HUES64 (cell line): ENCODE results near the gene PPAN.

Source experiments
- H3K27ac ChIP-seq: 2 replicates; pipeline ENCODE4 v1.7.0; 2013; ENCODE audit warnings: low read depth, low read length, inconsistent platforms
- H3K27me3 ChIP-seq: 2 replicates; pipeline ENCODE4 v1.6.1; 2013; ENCODE audit warnings: mild to moderate bottlenecking, low read length; ENCODE audit not compliant: insufficient read depth
- H3K36me3 ChIP-seq: 2 replicates; pipeline ENCODE4 v1.6.1; 2013; ENCODE audit warnings: mild to moderate bottlenecking, low read length; ENCODE audit not compliant: insufficient read depth
- H3K4me1 ChIP-seq: 2 replicates; pipeline ENCODE4 v1.6.1; 2013; ENCODE audit warnings: mild to moderate bottlenecking, low read length, moderate library complexity; ENCODE audit not compliant: insufficient read depth
- H3K4me3 ChIP-seq: 2 replicates; pipeline ENCODE4 v1.5.1; 2013; ENCODE audit warnings: mild to moderate bottlenecking, low read length, moderate library complexity
- H3K9ac ChIP-seq: 2 replicates; pipeline ENCODE4 v1.6.1; 2013; ENCODE audit warnings: mild to moderate bottlenecking, low read depth, low read length
- H3K9me3 ChIP-seq: 2 replicates; pipeline ENCODE4 v1.6.1; 2013; ENCODE audit warnings: low read depth, low read length; ENCODE audit not compliant: insufficient read depth
- WGBS: fragments of 150-250, 120-280 bp; methylation state at CpG from one replicate; pipeline ENCODE4 v1.1.7; 2013; ENCODE audit warnings: missing lambda C conversion rate; 5-methylcytosine and 5-hydroxymethylcytosine counted together

The PPAN gene

GRCh38 chr19:10107817-10108367 lies 1.7 kb downstream of the PPAN start:
- no peak overlapping the region for H3K27ac ChIP-seq
- 96% methylated on average over 14 of the region's 14 CpGs for WGBS
- H3K4me1 ChIP-seq = peaks cover 5% of the 10 kb centered on the region
- no peak overlapping the region for H3K4me3 ChIP-seq
- no peaks in the 10 kb centered on the region for H3K27me3 ChIP-seq
- no peak overlapping the region for H3K9ac ChIP-seq
- H3K9me3 ChIP-seq = no peaks in the 10 kb centered on the region
- peaks cover 46% of the 10 kb centered on the region for H3K36me3 ChIP-seq

GRCh38 chr19:10109528-10109927 lies 3.4 kb downstream of the PPAN start:
- peaks cover 47% of the 10 kb centered on the region for H3K36me3 ChIP-seq
- H3K9ac ChIP-seq = no peak overlapping the region
- 96% methylated on average over 14 of the region's 14 CpGs for WGBS
- no peaks in the 10 kb centered on the region for H3K9me3 ChIP-seq
- no peak overlapping the region for H3K4me3 ChIP-seq
- H3K27ac ChIP-seq = no peak overlapping the region
- H3K27me3 ChIP-seq = no peaks in the 10 kb centered on the region
- peaks cover 5% of the 10 kb centered on the region for H3K4me1 ChIP-seq

DNA sequence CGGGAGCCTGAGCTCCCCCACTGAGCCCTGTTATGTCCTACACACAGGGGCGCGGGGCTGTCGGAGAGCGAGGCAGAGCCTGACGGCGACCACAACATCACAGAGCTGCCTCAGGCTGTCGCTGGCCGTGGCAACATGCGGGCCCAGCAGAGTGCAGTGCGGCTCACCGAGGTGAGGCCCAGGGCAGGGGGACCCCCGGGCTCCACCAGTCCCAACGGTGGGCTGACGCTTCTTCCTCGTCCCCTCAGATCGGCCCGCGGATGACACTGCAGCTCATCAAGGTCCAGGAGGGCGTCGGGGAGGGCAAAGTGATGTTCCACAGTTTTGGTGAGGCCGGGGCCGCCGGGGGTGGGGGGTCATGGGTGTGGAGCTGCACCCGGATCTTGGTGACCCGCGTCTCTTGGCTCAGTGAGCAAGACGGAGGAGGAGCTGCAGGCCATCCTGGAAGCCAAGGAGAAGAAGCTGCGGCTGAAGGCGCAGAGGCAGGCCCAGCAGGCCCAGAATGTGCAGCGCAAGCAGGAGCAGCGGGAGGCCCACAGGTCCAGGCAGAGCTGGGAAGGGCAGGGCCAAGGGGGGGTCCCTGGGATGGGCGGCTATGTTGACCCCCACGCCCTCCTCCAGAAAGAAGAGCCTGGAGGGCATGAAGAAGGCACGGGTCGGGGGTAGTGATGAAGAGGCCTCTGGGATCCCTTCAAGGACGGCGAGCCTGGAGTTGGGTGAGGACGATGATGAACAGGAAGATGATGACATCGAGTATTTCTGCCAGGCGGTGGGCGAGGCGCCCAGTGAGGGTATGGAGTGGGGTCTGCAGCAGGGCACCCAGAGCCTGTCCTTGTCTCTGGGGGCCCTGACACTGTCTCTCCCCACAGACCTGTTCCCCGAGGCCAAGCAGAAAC lies 4.2 kb downstream of the PPAN start:
- no peak overlapping the region for H3K4me3 ChIP-seq
- H3K36me3 ChIP-seq = peaks cover 52% of the 10 kb centered on the region
- 97% methylated on average over 44 of the region's 44 CpGs for WGBS
- no peaks in the 10 kb centered on the region for H3K27me3 ChIP-seq
- no peak overlapping the region for H3K27ac ChIP-seq
- H3K4me1 ChIP-seq = peaks cover 5% of the 10 kb centered on the region
- no peaks in the 10 kb centered on the region for H3K9me3 ChIP-seq
- no peak overlapping the region for H3K9ac ChIP-seq

GRCh38 chr19:10110972-10111317 lies 4.8 kb downstream of the PPAN start:
- WGBS = 96% methylated on average over 19 of the region's 19 CpGs
- Histone ChIP-seq H3K36me3 (peaks cover 58% of the 10 kb centered on the region), H3K4me3 (no peak overlapping the region), H3K27me3 (no peaks in the 10 kb centered on the region), H3K9ac (no peak overlapping the region), H3K9me3 (no peaks in the 10 kb centered on the region), H3K4me1 (peaks cover 5% of the 10 kb centered on the region), H3K27ac (no peak overlapping the region)

GRCh38 chr19:10111405-10111811 lies 5.2 kb downstream of the PPAN start, which contains the start of gene P2RY11:
Gene P2RY11 (plus strand): TSS chr19:10111693. CDS start chr19:10111722, 29 bp downstream.
- Histone ChIP-seq H3K36me3 (peaks cover 63% of the 10 kb centered on the region), H3K4me3 (no peak within 1 kb of the TSS), H3K27ac (no peak within 1 kb of the TSS), H3K27me3 (no peaks in the 10 kb centered on the region), H3K4me1 (peaks cover 5% of the 10 kb centered on the region), H3K9me3 (no peaks in the 10 kb centered on the region), H3K9ac (no peak within 1 kb of the TSS)
- 93% methylated on average over 8 of the region's 8 CpGs for WGBS

DNA sequence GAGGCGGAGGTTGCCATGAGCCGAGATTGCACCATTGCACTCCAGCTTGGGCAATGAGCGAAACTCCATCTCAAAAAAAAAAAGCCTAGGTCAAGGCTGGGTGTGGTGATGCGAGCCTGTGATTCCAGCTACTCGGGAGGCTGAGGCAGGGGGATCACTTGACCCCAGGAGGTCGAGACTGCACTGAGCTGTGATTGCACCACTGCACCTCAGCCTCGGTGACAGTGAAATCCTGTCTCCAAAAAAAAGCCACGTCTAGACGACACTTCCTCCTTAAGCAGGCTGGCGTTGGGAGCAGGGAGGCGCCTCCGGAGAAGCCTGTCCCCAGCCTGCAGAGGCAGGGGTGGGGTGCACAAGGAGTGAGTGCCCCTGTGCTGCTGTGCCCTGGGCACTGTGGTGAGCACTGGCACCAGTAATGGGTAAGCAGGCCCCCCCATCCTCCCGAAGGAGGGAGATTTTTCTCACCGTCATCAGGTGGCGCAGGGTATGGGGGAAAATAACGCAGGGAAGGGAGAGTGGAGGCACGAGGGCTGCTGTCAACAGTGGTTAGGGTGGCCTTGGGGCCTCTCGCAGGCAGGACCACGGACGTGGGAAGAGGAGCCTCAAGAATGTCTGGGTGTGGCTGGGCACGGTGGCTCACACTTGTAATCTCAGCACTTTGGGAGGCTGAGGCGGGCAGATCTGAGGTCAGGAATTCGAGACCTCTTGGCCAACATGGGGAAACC lies 6.0 kb downstream of the PPAN start:
- H3K27ac ChIP-seq = no peak overlapping the region
- WGBS = 87% methylated on average over 23 of the region's 23 CpGs
- no peak overlapping the region for H3K4me3 ChIP-seq
- H3K4me1 ChIP-seq = peaks cover 2% of the 10 kb centered on the region
- no peaks in the 10 kb centered on the region for H3K9me3 ChIP-seq
- no peak overlapping the region for H3K9ac ChIP-seq
- peaks cover 69% of the 10 kb centered on the region for H3K36me3 ChIP-seq
- H3K27me3 ChIP-seq = no peaks in the 10 kb centered on the region

GRCh38 chr19:10112895-10113591 lies 6.9 kb downstream of the PPAN start:
- peak overlapping the region; percentile 19; the same call in 1 of the 2 replicates for H3K27ac ChIP-seq

GRCh38 chr19:10113592-10113963 lies 7.4 kb downstream of the PPAN start:
- 87% methylated on average over 19 of the region's 19 CpGs for WGBS
- no peaks in the 10 kb centered on the region for H3K9me3 ChIP-seq

More at GRCh38 chr19:10112895-10113591, 6.9 kb downstream of the PPAN start:
- H3K4me3 ChIP-seq = no peak overlapping the region
- no peaks in the 10 kb centered on the region for H3K9me3 ChIP-seq
- no peaks in the 10 kb centered on the region for H3K4me1 ChIP-seq
- WGBS = 43% methylated on average over 25 of the region's 25 CpGs
- no peaks in the 10 kb centered on the region for H3K27me3 ChIP-seq
- H3K9ac ChIP-seq = no peak overlapping the region
- peaks cover 69% of the 10 kb centered on the region for H3K36me3 ChIP-seq

DNA sequence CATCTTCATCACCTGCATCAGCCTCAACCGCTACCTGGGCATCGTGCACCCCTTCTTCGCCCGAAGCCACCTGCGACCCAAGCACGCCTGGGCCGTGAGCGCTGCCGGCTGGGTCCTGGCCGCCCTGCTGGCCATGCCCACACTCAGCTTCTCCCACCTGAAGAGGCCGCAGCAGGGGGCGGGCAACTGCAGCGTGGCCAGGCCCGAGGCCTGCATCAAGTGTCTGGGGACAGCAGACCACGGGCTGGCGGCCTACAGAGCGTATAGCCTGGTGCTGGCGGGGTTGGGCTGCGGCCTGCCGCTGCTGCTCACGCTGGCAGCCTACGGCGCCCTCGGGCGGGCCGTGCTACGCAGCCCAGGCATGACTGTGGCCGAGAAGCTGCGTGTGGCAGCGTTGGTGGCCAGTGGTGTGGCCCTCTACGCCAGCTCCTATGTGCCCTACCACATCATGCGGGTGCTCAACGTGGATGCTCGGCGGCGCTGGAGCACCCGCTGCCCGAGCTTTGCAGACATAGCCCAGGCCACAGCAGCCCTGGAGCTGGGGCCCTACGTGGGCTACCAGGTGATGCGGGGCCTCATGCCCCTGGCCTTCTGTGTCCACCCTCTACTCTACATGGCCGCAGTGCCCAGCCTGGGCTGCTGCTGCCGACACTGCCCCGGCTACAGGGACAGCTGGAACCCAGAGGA lies 7.9 kb downstream of the PPAN start:
- WGBS = 93% methylated on average over 43 of the region's 43 CpGs
- no peaks in the 10 kb centered on the region for H3K9me3 ChIP-seq
- H3K4me1 ChIP-seq = no peaks in the 10 kb centered on the region
- no peak overlapping the region for H3K4me3 ChIP-seq
- H3K9ac ChIP-seq = no peak overlapping the region
- H3K36me3 ChIP-seq = peaks cover 63% of the 10 kb centered on the region
- no peak overlapping the region; the same call in 1 of the 2 replicates for H3K27ac ChIP-seq
- no peaks in the 10 kb centered on the region for H3K27me3 ChIP-seq

More at GRCh38 chr19:10113592-10113963, 7.4 kb downstream of the PPAN start:
- Histone ChIP-seq H3K27me3 (no peaks in the 10 kb centered on the region), H3K27ac (peak overlapping the region; percentile 19; the same call in 1 of the 2 replicates), H3K9ac (no peak overlapping the region), H3K36me3 (peaks cover 68% of the 10 kb centered on the region), H3K4me3 (no peak overlapping the region), H3K4me1 (no peaks in the 10 kb centered on the region)

- no peak overlapping the region for H3K9ac ChIP-seq
- H3K27me3 ChIP-seq = no peaks in the 10 kb centered on the region
- H3K4me3 ChIP-seq = no peak overlapping the region
- no peak overlapping the region for H3K27ac ChIP-seq
- 89% methylated on average over 26 of the region's 26 CpGs for WGBS
- H3K9me3 ChIP-seq = no peaks in the 10 kb centered on the region
- H3K4me1 ChIP-seq = no peaks in the 10 kb centered on the region
- H3K36me3 ChIP-seq = peaks cover 56% of the 10 kb centered on the region
These were observed 8.7 kb downstream of the PPAN start for GRCh38 chr19:10114651-10115391.
